Body of pancreas (tissue), 4 donors: ENCODE data around the gene CAVIN4.

Experiments used
- CTCF ChIP-seq, 7 experiments: fragments of 450-650 bp in 4 of 7; fragments of 200-600 bp in 3 of 7; sonication (generic) in 3 of 7; IDR thresholded peaks; one replicate each; pipeline ENCODE4 v1.5.1; 2016 to 2019; ENCODE audit warnings: antibody characterized with exemption in 7 of 7
- POLR2A ChIP-seq, 3 donors: fragments of 450-650 bp; IDR thresholded peaks; one replicate each; pipeline ENCODE4 v1.6.1; 2016; ENCODE audit warnings: antibody characterized with exemption in 3 of 3, mild to moderate bottlenecking in 2 of 3

GRCh38 chr9:100580257-100580656, 2.4 kb downstream of the CAVIN4 start:
- TF ChIP-seq CTCF (IDR thresholded peaks at IDR 0.05) (no peak), POLR2A (IDR thresholded peaks at IDR 0.05) (no peak)
